ENCODE results near the gene DYTN.

DYTN gene

DNA sequence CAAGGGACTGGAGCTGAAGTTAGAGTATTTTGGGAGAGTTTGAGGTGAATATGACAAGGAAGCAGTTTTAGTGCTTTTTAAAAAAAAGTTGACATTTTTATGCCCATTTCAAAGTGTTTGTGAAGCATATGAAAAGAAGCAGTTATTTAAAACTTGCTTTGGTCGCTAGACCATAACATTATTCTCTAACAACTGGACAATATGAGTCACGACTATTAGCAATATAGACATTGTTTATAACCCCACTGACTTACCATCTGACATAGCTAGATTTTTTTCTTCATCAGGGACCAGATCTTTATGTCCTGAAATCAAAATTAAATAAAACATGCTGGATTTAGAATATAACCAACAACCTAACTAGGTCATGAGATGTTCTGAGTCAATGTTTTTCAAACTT lies 22.6 kb upstream of the DYTN start:
- in situ Hi-C loops (cut with HindIII; ENCODE audit: low sequenced_read_pairs): no loop called here
- H3K4me3 ChIP-seq (ENCODE audit: low read depth, low read length): no peak overlapping the region
- DNase-seq (ENCODE audit: low read depth, low spot score): no peak
- TF ChIP-seq, protein P1, sequence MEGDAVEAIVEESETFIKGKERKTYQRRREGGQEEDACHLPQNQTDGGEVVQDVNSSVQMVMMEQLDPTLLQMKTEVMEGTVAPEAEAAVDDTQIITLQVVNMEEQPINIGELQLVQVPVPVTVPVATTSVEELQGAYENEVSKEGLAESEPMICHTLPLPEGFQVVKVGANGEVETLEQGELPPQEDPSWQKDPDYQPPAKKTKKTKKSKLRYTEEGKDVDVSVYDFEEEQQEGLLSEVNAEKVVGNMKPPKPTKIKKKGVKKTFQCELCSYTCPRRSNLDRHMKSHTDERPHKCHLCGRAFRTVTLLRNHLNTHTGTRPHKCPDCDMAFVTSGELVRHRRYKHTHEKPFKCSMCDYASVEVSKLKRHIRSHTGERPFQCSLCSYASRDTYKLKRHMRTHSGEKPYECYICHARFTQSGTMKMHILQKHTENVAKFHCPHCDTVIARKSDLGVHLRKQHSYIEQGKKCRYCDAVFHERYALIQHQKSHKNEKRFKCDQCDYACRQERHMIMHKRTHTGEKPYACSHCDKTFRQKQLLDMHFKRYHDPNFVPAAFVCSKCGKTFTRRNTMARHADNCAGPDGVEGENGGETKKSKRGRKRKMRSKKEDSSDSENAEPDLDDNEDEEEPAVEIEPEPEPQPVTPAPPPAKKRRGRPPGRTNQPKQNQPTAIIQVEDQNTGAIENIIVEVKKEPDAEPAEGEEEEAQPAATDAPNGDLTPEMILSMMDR (IDR thresholded peaks at IDR 0.05; ENCODE audit: low read depth, low read length): no peak

DNA sequence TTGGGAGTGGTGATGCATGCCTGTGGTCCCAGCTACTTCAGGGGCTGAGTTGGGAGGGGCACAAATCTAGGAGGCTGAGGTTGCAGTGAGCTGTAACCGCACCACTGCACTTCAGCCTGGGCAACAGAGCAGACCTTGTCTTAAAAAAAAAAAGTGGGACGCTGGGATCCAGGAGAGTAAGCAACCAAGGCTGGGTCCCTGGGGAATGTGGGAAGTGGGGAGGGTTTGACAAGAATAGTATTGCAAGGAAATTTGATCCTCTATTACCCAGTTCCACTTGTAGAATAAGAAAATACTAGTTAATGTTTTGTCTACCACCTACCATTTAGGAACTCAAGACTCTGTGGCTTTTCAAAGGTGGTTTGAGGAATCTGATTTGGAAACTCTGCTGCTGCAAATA lies 21.1 kb upstream of the DYTN start:
- no peak overlapping the region for H3K4me3 ChIP-seq (ENCODE audit: low read depth, low read length)
- in situ Hi-C loops (cut with HindIII; ENCODE audit: low sequenced_read_pairs): no loop called here
- TF ChIP-seq, protein P1 (IDR thresholded peaks at IDR 0.05; ENCODE audit: low read depth, low read length): no peak
- DNase-seq (ENCODE audit: low read depth, low spot score): no peak

DNA sequence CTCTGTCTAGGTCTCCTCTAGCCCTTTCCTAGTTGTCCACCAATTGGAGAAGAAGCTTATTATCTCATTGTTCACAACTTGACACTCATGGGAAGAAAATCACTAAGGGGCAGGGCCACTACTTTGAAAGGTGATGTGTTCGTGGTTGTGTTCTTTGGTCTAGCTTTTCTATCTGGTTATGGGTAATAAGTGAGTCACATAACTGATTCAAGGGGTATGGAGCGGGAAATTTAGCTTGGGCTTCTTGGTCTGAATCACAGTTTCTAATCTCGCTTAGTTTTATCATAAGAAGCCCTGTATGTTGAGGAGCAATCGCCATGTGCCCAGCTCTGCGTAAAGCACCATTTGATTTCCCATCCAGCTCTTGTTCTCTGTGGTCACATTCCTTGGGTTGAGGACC lies 18.7 kb upstream of the DYTN start:
- H3K4me3 ChIP-seq (ENCODE audit: low read depth, low read length): no peak overlapping the region
- no peak for DNase-seq (ENCODE audit: low read depth, low spot score)
- TF ChIP-seq, protein P1 (IDR thresholded peaks at IDR 0.05; ENCODE audit: low read depth, low read length): no peak
- in situ Hi-C loops (cut with HindIII; ENCODE audit: low sequenced_read_pairs): no loop called here

DNA sequence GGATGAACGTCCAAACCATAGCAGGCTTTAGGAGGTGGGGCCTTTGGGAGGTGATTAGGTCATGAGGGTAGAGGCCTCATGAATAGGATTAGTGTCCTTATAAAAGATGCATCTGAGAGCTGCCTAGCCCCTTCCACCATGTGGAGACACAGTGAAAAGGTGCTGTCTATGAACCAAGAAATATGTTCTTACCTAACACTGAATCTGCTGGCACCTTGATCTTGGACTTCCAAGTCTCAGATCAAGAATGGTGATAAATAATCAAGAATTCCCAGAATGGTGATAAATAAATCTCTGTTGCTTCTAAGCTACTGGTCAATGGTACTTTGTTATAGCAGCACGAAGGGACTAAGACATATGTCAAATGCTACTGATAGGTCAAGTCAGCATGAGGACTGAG lies 15.1 kb upstream of the DYTN start:
- H3K4me3 ChIP-seq (ENCODE audit: low read depth, low read length): no peak overlapping the region
- DNase-seq (ENCODE audit: low read depth, low spot score): no peak
- in situ Hi-C loops (cut with HindIII; ENCODE audit: low sequenced_read_pairs): no loop called here
- TF ChIP-seq, protein P1 (IDR thresholded peaks at IDR 0.05; ENCODE audit: low read depth, low read length): no peak

DNA sequence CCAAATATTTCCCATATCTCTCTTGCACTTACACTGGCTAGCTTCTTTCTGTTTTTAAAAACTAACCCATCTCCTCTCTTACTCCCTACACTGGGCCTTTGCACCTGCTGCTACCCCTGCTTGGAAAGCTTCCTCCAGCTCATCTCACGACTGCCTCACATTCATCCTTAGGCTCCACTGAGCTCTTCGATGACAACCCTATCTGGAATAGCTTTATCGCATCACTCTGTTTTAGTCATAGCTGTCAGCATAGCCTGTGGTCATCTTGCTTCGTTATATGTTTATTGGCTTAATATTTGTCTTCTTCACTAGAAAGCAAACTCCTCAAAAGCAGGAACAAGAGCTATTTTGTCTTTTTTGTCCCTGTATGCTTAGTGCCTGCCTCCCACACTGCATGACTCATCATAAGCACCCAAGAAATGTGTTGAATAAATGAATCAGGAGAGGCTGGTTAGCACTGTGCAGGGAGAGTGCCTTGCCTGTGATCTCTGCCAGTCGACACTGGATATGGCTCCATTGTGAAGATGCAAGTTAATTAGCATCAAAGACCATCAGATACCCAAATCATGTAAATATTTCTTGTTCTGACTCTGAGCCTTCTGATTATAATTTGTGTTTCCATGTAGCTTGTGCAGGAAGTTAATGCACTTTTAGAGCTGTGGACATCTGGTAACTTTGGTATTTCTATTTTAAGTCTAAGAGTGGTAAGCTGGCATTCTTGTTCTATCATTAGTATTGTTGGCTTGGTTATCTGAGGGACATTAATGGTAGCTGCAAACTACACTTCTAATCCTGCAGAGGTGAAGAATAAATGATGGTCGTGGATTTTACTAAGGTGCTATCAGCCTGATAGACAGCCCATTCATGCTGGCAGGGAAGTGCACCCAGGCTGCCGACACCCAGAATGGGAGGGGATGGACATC lies 10.3 kb upstream of the DYTN start:
- in situ Hi-C loops (cut with HindIII; ENCODE audit: low sequenced_read_pairs): no loop called here
- TF ChIP-seq, protein P1 (IDR thresholded peaks at IDR 0.05; ENCODE audit: low read depth, low read length): no peak
- no peak overlapping the region for H3K4me3 ChIP-seq (ENCODE audit: low read depth, low read length)
- DNase-seq (ENCODE audit: low read depth, low spot score): peak; percentile 5

DNA sequence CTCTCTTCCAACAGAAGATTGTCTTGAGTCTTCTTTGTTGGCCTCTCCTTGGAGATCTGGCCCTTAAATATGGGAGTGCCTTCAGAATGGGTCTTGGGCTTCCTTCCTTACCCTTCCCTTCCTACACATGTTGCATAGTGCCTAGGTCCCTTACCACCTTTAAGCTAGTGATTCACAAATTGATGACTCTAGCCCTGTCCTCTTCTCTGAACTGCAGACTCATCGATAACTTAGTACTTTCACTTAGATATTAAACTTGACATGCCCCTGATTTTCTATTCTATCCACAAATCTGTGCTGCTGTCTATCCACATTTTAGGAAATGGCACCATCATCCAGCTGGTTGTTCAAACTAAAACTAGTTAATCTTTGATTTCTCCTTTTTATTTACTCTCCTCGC lies 9.1 kb upstream of the DYTN start:
- in situ Hi-C loops (cut with HindIII; ENCODE audit: low sequenced_read_pairs): no loop called here
- H3K4me3 ChIP-seq (ENCODE audit: low read depth, low read length): no peak overlapping the region
- TF ChIP-seq, protein P1 (IDR thresholded peaks at IDR 0.05; ENCODE audit: low read depth, low read length): no peak
- DNase-seq (ENCODE audit: low read depth, low spot score): no peak

Measured in astrocyte of the spinal cord (primary cell).